Small intestine (tissue), 16 donors: Measurements from ENCODE around the gene G6PC2. TPM values are rescaled to one million over a fixed set of nuclear protein-coding genes. Genes with fewer than 3 reads are reported as not detected.
"Not testable (repeated sequence)": the region's sequence is repeated elsewhere in the genome, so short reads cannot be mapped to it uniquely, and the experiment has no call there.

Experiments
- DNase-seq, 2 donors: peaks; one replicate each; pipeline versions ENCODE4 v3.0.0 to v3.0.0-alpha.2; 2013
- FAIRE-seq: peaks from 2 replicates; lab custom pipeline; 2012; peaks lifted over from hg19 to GRCh38; lab: Jason Lieb, UNC
- H3K27ac ChIP-seq, 3 donors: one replicate each; pipeline ENCODE4 v1.5.1; 2013; ENCODE audit warnings: low read length in 2 of 3, mild to moderate bottlenecking in 2 of 3, control low read depth in 1 of 3, inconsistent platforms in 1 of 3, low read depth in 1 of 3, moderate library complexity in 1 of 3
- H3K27me3 ChIP-seq, 3 donors: one replicate each; pipeline ENCODE4 v1.6.1; 2013; ENCODE audit warnings: low read length in 3 of 3, inconsistent platforms in 1 of 3; ENCODE audit not compliant: control insufficient read depth in 3 of 3, insufficient read depth in 3 of 3
- H3K36me3 ChIP-seq, 3 donors: one replicate each; pipeline ENCODE4 v1.6.1; 2013; ENCODE audit warnings: low read length in 3 of 3, inconsistent platforms in 1 of 3, low read depth in 1 of 3, mild to moderate bottlenecking in 1 of 3, moderate library complexity in 1 of 3; ENCODE audit not compliant: control insufficient read depth in 3 of 3, insufficient read depth in 2 of 3
- H3K4me1 ChIP-seq, 3 donors: one replicate each; pipeline ENCODE4 v1.6.1; 2013; ENCODE audit warnings: low read length in 2 of 3, inconsistent platforms in 1 of 3, low read depth in 1 of 3, mild to moderate bottlenecking in 1 of 3, moderate library complexity in 1 of 3; ENCODE audit not compliant: control insufficient read depth in 3 of 3, insufficient read depth in 2 of 3
- H3K4me3 ChIP-seq, 3 donors: one replicate each; pipeline ENCODE4 v1.5.1; 2013; ENCODE audit warnings: low read length in 3 of 3, control low read depth in 1 of 3, inconsistent platforms in 1 of 3, low read depth in 1 of 3, mild to moderate bottlenecking in 1 of 3, moderate library complexity in 1 of 3
- H3K9me3 ChIP-seq, 2 donors: one replicate each; pipeline ENCODE4 v1.6.1; 2013; ENCODE audit warnings: low read depth in 1 of 2, low read length in 1 of 2; ENCODE audit not compliant: control insufficient read depth in 2 of 2, insufficient read depth in 1 of 2
- WGBS, 3 donors: extraction: QIAGEN DNeasy Blood & Tissue Kit; methylation state at CpG; one replicate each; pipeline ENCODE4 v1.1.7; 2013; 5-methylcytosine and 5-hydroxymethylcytosine counted together
- long read RNA-seq, 10 donors: transcript quantifications; one replicate each; lab custom pipeline, GENCODE V29; 2026
- polyA plus RNA-seq, 4 donors: library from polyadenylated mRNA; stranded (reverse) in 3 of 4; unstranded in 1 of 4; fragments of 200-250 nt in 3 of 4; fragments of 120-200 nt in 1 of 4; gene quantifications; one replicate each; pipeline versions ENCODE4 v1.2.1 to v1.2.3, GENCODE V29; 2013
- donor health status: healthy with polysubstance abuse.
- donor health status: control.
- donor health status: control.
- donor health status: Bipolar disorder and iron deficiency.
- donor health status: healthy.

Gene G6PC2
- under 1 TPM in 1 of 4 donors, not detected in 3; 0.12 TPM for polyA plus RNA-seq
- long read RNA-seq, donor 1, result 0 reads
- long read RNA-seq, donor 2, result 0 reads
- long read RNA-seq, donor 3, result 0 reads
- long read RNA-seq, donor 4, result 0 reads
- long read RNA-seq, donor 5, result 0 reads
- long read RNA-seq, donor 6, result 0 reads
- long read RNA-seq, donor 7, result 0 reads
- long read RNA-seq, donor 8, result 0 reads
- long read RNA-seq, donor 9, result 0 reads
- long read RNA-seq, donor 10, result 0 reads

GRCh38 chr2:168901003-168901402 is at the start of gene G6PC2:
Gene G6PC2 (plus strand): TSS chr2:168901291. CDS start chr2:168901332, 41 bp downstream.
- WGBS, 3 donors, result 58 to 82% (median 73%) methylated on average over 5 of the region's 5 CpGs
- DNase-seq, result no peak
- Histone ChIP-seq H3K27ac (no peak within 1 kb of the TSS), H3K4me3 (no peak within 1 kb of the TSS), H3K27me3 (no peaks in the 10 kb centered on the region), H3K36me3 (no peaks in the 10 kb centered on the region), H3K4me1 (no peaks in the 10 kb centered on the region), H3K9me3 (no peaks in the 10 kb centered on the region)
- no peak for FAIRE-seq

- Histone ChIP-seq H3K27ac (no peak overlapping the region), H3K9me3 (no peaks in the 10 kb centered on the region), H3K4me1 (no peaks in the 10 kb centered on the region), H3K4me3 (no peak overlapping the region), H3K36me3 (peaks cover 4 to 31% (median 7%) of the 10 kb centered on the region in 3 donors), H3K27me3 (no peaks in the 10 kb centered on the region)
- peak in 1 of 2 donors; percentile 13 for DNase-seq
- no peak for FAIRE-seq
- 69 to 84% (median 78%) methylated on average over 5 of the region's 5 CpGs for WGBS, 3 donors
These were observed 49.3 kb upstream of the G6PC2 start for GRCh38 chr2:168851674-168852320.

GRCh38 chr2:168852481-168852880 is 48.6 kb upstream of the G6PC2 start:
- FAIRE-seq, result no peak
- Histone ChIP-seq H3K9me3 (no peaks in the 10 kb centered on the region), H3K4me3 (no peak overlapping the region), H3K36me3 (peaks cover 4 to 31% (median 7%) of the 10 kb centered on the region in 3 donors), H3K27me3 (no peaks in the 10 kb centered on the region), H3K27ac (no peak overlapping the region), H3K4me1 (no peaks in the 10 kb centered on the region)
- 38 to 72% (median 41%) methylated on average over 3 of the region's 3 CpGs for WGBS, 3 donors
- no peak for DNase-seq

GRCh38 chr2:168853471-168853870 is 47.6 kb upstream of the G6PC2 start:
- no peak overlapping the region for H3K4me3 ChIP-seq
- H3K27me3 ChIP-seq, result no peaks in the 10 kb centered on the region
- DNase-seq, result no peak
- FAIRE-seq, result no peak
- 96 to 100% (median 100%) methylated on average over 1 of the region's 1 CpG for WGBS, 3 donors
- H3K36me3 ChIP-seq, result peaks cover 4 to 29% (median 5%) of the 10 kb centered on the region in 3 donors
- no peaks in the 10 kb centered on the region for H3K9me3 ChIP-seq
- no peaks in the 10 kb centered on the region for H3K4me1 ChIP-seq
- no peak overlapping the region for H3K27ac ChIP-seq

GRCh38 chr2:168854651-168855050 is 46.4 kb upstream of the G6PC2 start:
- DNase-seq, result no peak
- no peak for FAIRE-seq
- WGBS, 3 donors, result 95 to 98% (median 96%) methylated on average over 5 of the region's 5 CpGs

GRCh38 chr2:168855601-168856000 is 45.5 kb upstream of the G6PC2 start:
- Histone ChIP-seq H3K27ac (no peak overlapping the region), H3K27me3 (no peaks in the 10 kb centered on the region), H3K4me3 (no peak overlapping the region), H3K36me3 (peaks cover 4 to 26% (median 5%) of the 10 kb centered on the region in 3 donors), H3K9me3 (no peaks in the 10 kb centered on the region), H3K4me1 (no peaks in the 10 kb centered on the region)
- WGBS, 3 donors, result 96 to 98% (median 98%) methylated on average over 3 of the region's 3 CpGs
- no peak for FAIRE-seq
- no peak for DNase-seq

More at GRCh38 chr2:168854651-168855050, 46.4 kb upstream of the G6PC2 start:
- Histone ChIP-seq H3K36me3 (peaks cover 4 to 29% (median 5%) of the 10 kb centered on the region in 3 donors), H3K4me3 (no peak overlapping the region), H3K4me1 (no peaks in the 10 kb centered on the region), H3K27me3 (no peaks in the 10 kb centered on the region), H3K27ac (no peak overlapping the region), H3K9me3 (no peaks in the 10 kb centered on the region)

GRCh38 chr2:168858146-168858545 is 42.9 kb upstream of the G6PC2 start:
- H3K36me3 ChIP-seq, result peaks cover 4 to 21% (median 7%) of the 10 kb centered on the region in 3 donors
- no peaks in the 10 kb centered on the region for H3K9me3 ChIP-seq
- 95 to 98% (median 97%) methylated on average over 2 of the region's 2 CpGs for WGBS, 3 donors
- no peaks in the 10 kb centered on the region for H3K4me1 ChIP-seq
- H3K27me3 ChIP-seq, result no peaks in the 10 kb centered on the region
- no peak for DNase-seq
- no peak for FAIRE-seq
- no peak overlapping the region for H3K4me3 ChIP-seq
- H3K27ac ChIP-seq, result no peak overlapping the region

- H3K27ac ChIP-seq, H3K27me3 ChIP-seq, H3K4me3 ChIP-seq, H3K9me3 ChIP-seq, DNase-seq, FAIRE-seq, H3K4me1 ChIP-seq: not testable (repeated sequence)
- WGBS, 3 donors, result 92 to 100% (median 93%) methylated on average over 1 of the region's 1 CpG
- H3K36me3 ChIP-seq, result peaks cover 0 to 14% (median 10%) of the 10 kb centered on the region in 3 donors
These were observed 33.9 kb upstream of the G6PC2 start for GRCh38 chr2:168867164-168867563.
